H1 (cell line): ENCODE measurements around the gene DYNLT1. TPM values are rescaled to one million over a fixed set of nuclear protein-coding genes. Genes with fewer than 3 reads are reported as not detected.

Source experiments
- CTCF ChIA-PET: fragments of 300-600 bp; sonication (Branson Sonifier 250); formaldehyde crosslinking; loops from one replicate; lab custom pipeline; 2021; ENCODE audit not compliant: partially characterized antibody; lab: Charles Lee
- POLR2A ChIA-PET: fragments of 300-600 bp; sonication (Branson Sonifier 250); formaldehyde crosslinking; loops from one replicate; lab custom pipeline; 2021; ENCODE audit warnings: inconsistent platforms; ENCODE audit not compliant: partially characterized antibody; lab: Charles Lee
- DNase-seq, 2 experiments: peaks; one replicate each; pipeline versions ENCODE4 v3.0.0 to v3.0.0-alpha.2; 2010 to 2022; ENCODE audit warnings: low spot score in 2 of 2, low read depth in 1 of 2, mixed read lengths in 1 of 2
- FAIRE-seq: peaks from 2 replicates; lab custom pipeline; 2011; peaks lifted over from hg19 to GRCh38; lab: Jason Lieb, UNC
- H2AFZ ChIP-seq: 2 replicates; pipeline ENCODE4 v1.8.1; 2012; ENCODE audit warnings: low read length, inconsistent platforms
- H2AK5ac ChIP-seq: 2 replicates; pipeline ENCODE4 v1.6.1; 2013; ENCODE audit warnings: low read depth, low read length
- H2BK120ac ChIP-seq: replicated peaks from 2 replicates; pipeline ENCODE3; 2013; ENCODE audit warnings: low read depth, low read length, inconsistent platforms
- H2BK12ac ChIP-seq: 2 replicates; pipeline ENCODE4 v1.6.1; 2013; ENCODE audit warnings: low read depth, low read length
- H2BK15ac ChIP-seq: 2 replicates; pipeline ENCODE4 v1.6.1; 2013; ENCODE audit warnings: low read length
- H2BK20ac ChIP-seq: 2 replicates; pipeline ENCODE4 v1.6.1; 2013; ENCODE audit warnings: low read length
- H2BK5ac ChIP-seq: 2 replicates; pipeline ENCODE4 v1.6.1; 2013; ENCODE audit warnings: low read depth, low read length
- H3K14ac ChIP-seq: 2 replicates; pipeline ENCODE4 v1.6.1; 2013; ENCODE audit warnings: inconsistent platforms; ENCODE audit not compliant: insufficient read length
- H3K18ac ChIP-seq: 2 replicates; pipeline ENCODE4 v1.6.1; 2013; ENCODE audit warnings: low read length; ENCODE audit errors: extremely low read depth
- H3K23ac ChIP-seq: 2 replicates; pipeline ENCODE4 v1.6.1; 2013; ENCODE audit warnings: inconsistent platforms; ENCODE audit not compliant: insufficient read length
- H3K23me2 ChIP-seq: 2 replicates; pipeline ENCODE4 v1.6.1; 2013; ENCODE audit warnings: low read depth, low read length
- H3K27ac ChIP-seq: 2 replicates; pipeline ENCODE4 v1.6.1; 2011; ENCODE audit warnings: low read depth, low read length, inconsistent platforms
- H3K27me3 ChIP-seq, 4 experiments: replicated peaks in 1 of 4; 1 replicate in 1 of 4; 2 replicates in 3 of 4; pipeline versions ENCODE4 v1.6.1 to v1.8.1; 2011 to 2013; ENCODE audit warnings: low read length in 3 of 4, mild to moderate bottlenecking in 3 of 4, inconsistent platforms in 2 of 4, mixed read lengths in 2 of 4, moderate library complexity in 1 of 4; ENCODE audit not compliant: control insufficient read depth in 3 of 4, insufficient read depth in 3 of 4; ENCODE audit errors: extremely low read depth in 1 of 4
- H3K36me3 ChIP-seq, 4 experiments: 2 replicates each; pipeline versions ENCODE4 v1.6.1 to v1.8.1; 2011 to 2013; ENCODE audit warnings: mild to moderate bottlenecking in 4 of 4, low read length in 3 of 4, moderate library complexity in 2 of 4, control low read depth in 1 of 4, inconsistent platforms in 1 of 4; ENCODE audit not compliant: insufficient read depth in 4 of 4, control insufficient read depth in 2 of 4
- H3K4ac ChIP-seq: replicated peaks from 2 replicates; pipeline ENCODE3; 2013; ENCODE audit warnings: low read length, low read depth, mixed read lengths, inconsistent platforms; ENCODE audit not compliant: insufficient read length
- H3K4me1 ChIP-seq, 4 experiments: replicated peaks in 1 of 4; 1 replicate in 1 of 4; 2 replicates in 3 of 4; pipeline versions ENCODE4 v1.6.1 to v1.8.1; 2011 to 2013; ENCODE audit warnings: low read length in 3 of 4, inconsistent platforms in 2 of 4, mixed read lengths in 1 of 4; ENCODE audit not compliant: insufficient read depth in 4 of 4, control insufficient read depth in 3 of 4
- H3K4me2 ChIP-seq, 2 experiments: 2 replicates each; pipeline versions ENCODE4 v1.6.1 to v1.8.1; 2011 to 2013; ENCODE audit warnings: low read depth in 2 of 2, low read length in 2 of 2, control low read depth in 1 of 2, inconsistent platforms in 1 of 2, mild to moderate bottlenecking in 1 of 2; ENCODE audit not compliant: insufficient read depth in 1 of 2
- H3K4me3 ChIP-seq, 4 experiments: fragments of 200-600, 300-600 bp in 1 of 4; sonication (generic), shearing (Covaris generic), sonication (Bioruptor Twin) in 1 of 4; 2 replicates each; pipeline versions ENCODE4 v1.5.1 to v1.8.1; 2011 to 2016; ENCODE audit warnings: low read length in 4 of 4, low read depth in 3 of 4, control low read depth in 2 of 4, inconsistent platforms in 2 of 4, mild to moderate bottlenecking in 2 of 4, mixed read lengths in 1 of 4, moderate library complexity in 1 of 4; ENCODE audit not compliant: insufficient read depth in 2 of 4; ENCODE audit errors: extremely low read depth in 1 of 4
- H3K56ac ChIP-seq: replicated peaks from 2 replicates; pipeline ENCODE3; 2013; ENCODE audit warnings: low read depth, mild to moderate bottlenecking, mixed read lengths, low read length, inconsistent platforms; ENCODE audit not compliant: insufficient read length
- H3K79me1 ChIP-seq: 2 replicates; pipeline ENCODE4 v1.6.1; 2013; ENCODE audit warnings: low read depth, low read length, control low read depth
- H3K79me2 ChIP-seq, 2 experiments: 2 replicates each; pipeline versions ENCODE4 v1.6.1 to v1.8.1; 2012 to 2013; ENCODE audit warnings: low read length in 2 of 2, mild to moderate bottlenecking in 2 of 2, inconsistent platforms in 1 of 2; ENCODE audit not compliant: insufficient read depth in 2 of 2, control insufficient read depth in 1 of 2
- H3K9ac ChIP-seq, 4 experiments: replicated peaks in 1 of 4; 1 replicate in 1 of 4; 2 replicates in 3 of 4; pipeline versions ENCODE4 v1.6.1 to v1.8.1; 2011 to 2013; ENCODE audit warnings: low read depth in 3 of 4, low read length in 3 of 4, control low read depth in 2 of 4, mild to moderate bottlenecking in 2 of 4, moderate library complexity in 2 of 4, inconsistent platforms in 1 of 4; ENCODE audit errors: extremely low read depth in 1 of 4
- H3K9me3 ChIP-seq, 2 experiments: 2 replicates each; pipeline versions ENCODE4 v1.6.1 to v1.8.1; 2012 to 2013; ENCODE audit warnings: mild to moderate bottlenecking in 2 of 2, moderate library complexity in 2 of 2, control low read depth in 1 of 2, inconsistent platforms in 1 of 2, low read depth in 1 of 2, low read length in 1 of 2, mixed read lengths in 1 of 2; ENCODE audit not compliant: insufficient read depth in 2 of 2
- H4K20me1 ChIP-seq, 2 experiments: replicated peaks in 1 of 2; 2 replicates each; pipeline versions ENCODE3 to v1.8.1; 2011 to 2013; ENCODE audit warnings: inconsistent platforms in 2 of 2, low read length in 2 of 2, mild to moderate bottlenecking in 1 of 2; ENCODE audit not compliant: insufficient read depth in 2 of 2, control insufficient read depth in 1 of 2
- H4K5ac ChIP-seq: 2 replicates; pipeline ENCODE4 v1.6.1; 2013; ENCODE audit warnings: low read length, low read depth, mixed read lengths, inconsistent platforms; ENCODE audit not compliant: insufficient read length
- H4K8ac ChIP-seq: 2 replicates; pipeline ENCODE4 v1.8.0; 2013; ENCODE audit warnings: mild to moderate bottlenecking, moderate library complexity, low read length, inconsistent platforms; ENCODE audit not compliant: insufficient read depth; ENCODE audit errors: extremely low read depth
- H4K91ac ChIP-seq: replicated peaks from 2 replicates; pipeline ENCODE3; 2013; ENCODE audit warnings: low read length, mixed read lengths, inconsistent platforms; ENCODE audit not compliant: insufficient read length
- BCL11A ChIP-seq, 2 experiments: IDR thresholded peaks; one replicate each; pipeline ENCODE4 v1.6.1; 2011; ENCODE audit warnings: low read depth in 2 of 2, low read length in 2 of 2, mild to moderate bottlenecking in 2 of 2
- EGR1 ChIP-seq: IDR thresholded peaks from 2 replicates; pipeline ENCODE4 v1.6.1; 2011; ENCODE audit warnings: low read depth, low read length, borderline replicate concordance
- JUN ChIP-seq: IDR thresholded peaks from 2 replicates; pipeline ENCODE4 v1.6.1; 2011; ENCODE audit warnings: low read depth, mild to moderate bottlenecking, improper control_type of control experiment, low read length
- NRF1 ChIP-seq: IDR thresholded peaks from 2 replicates; pipeline ENCODE4 v1.6.1; 2011; ENCODE audit warnings: mild to moderate bottlenecking, low read depth, low read length, improper control_type of control experiment
- RFX5 ChIP-seq: IDR thresholded peaks from 2 replicates; pipeline ENCODE4 v1.6.1; 2011; ENCODE audit warnings: low read depth, low read length, improper control_type of control experiment, borderline replicate concordance
- RNF2 ChIP-seq: fragments of 200-900, 300-1000 bp; sonication (generic); IDR thresholded peaks from 2 replicates; pipeline ENCODE4 v1.7.1; 2016; ENCODE audit warnings: borderline replicate concordance, low read depth, mild to moderate bottlenecking, antibody characterized with exemption, low read length; ENCODE audit not compliant: poor library complexity, severe bottlenecking; ENCODE audit errors: missing control alignments
- RXRA ChIP-seq: IDR thresholded peaks from 2 replicates; pipeline ENCODE4 v1.6.1; 2011; ENCODE audit warnings: low read depth, mild to moderate bottlenecking, low read length, moderate library complexity; ENCODE audit not compliant: insufficient read depth
- WGBS, 2 experiments: shearing (Covaris generic) in 1 of 2; methylation state at CpG; one replicate each; pipeline versions ENCODE4 v1.1.6 to v1.1.7; 2013 to 2015; ENCODE audit warnings: low lambda C conversion rate in 2 of 2, mixed read lengths in 2 of 2, inconsistent platforms in 1 of 2, low coverage in 1 of 2, missing lambda C conversion rate in 1 of 2; ENCODE audit not compliant: insufficient replicate concordance in 2 of 2, insufficient coverage in 1 of 2, insufficient read length in 1 of 2; ENCODE audit errors: extremely low coverage in 1 of 2, missing lambda C conversion rate in 1 of 2; 5-methylcytosine and 5-hydroxymethylcytosine counted together
- polyA plus RNA-seq, 7 experiments: library from polyadenylated mRNA; depleted of rRNA in 3 of 7; stranded (reverse) in 5 of 7; unstranded in 2 of 7; fragments of >200 nt in 5 of 7; fragments of 200-250 nt in 2 of 7; gene quantifications; 1 replicate in 5 of 7; 2 replicates in 1 of 7; 4 replicates in 1 of 7; pipeline versions ENCODE4 v1.2.1 to v1.2.3, GENCODE V29; 2011 to 2013; ENCODE audit warnings: missing spikeins in 2 of 7, mixed read lengths in 2 of 7
- total RNA-seq: library from RNA; stranded (reverse); fragmentation: NEBNext Ultra II Directional; extraction: Animal tissue kit (Norgen Biotek cat#: 25700); gene quantifications from 2 replicates; pipeline ENCODE4 v1.2.1, GENCODE V29; 2021
- TF ChIP-seq, protein P1 (sequence below): IDR thresholded peaks from 2 replicates; pipeline ENCODE4 v1.6.1; 2012; ENCODE audit warnings: low read length, inconsistent platforms
- TF ChIP-seq, protein P2 (sequence below): IDR thresholded peaks from 2 replicates; pipeline ENCODE4 v1.6.1; 2011; ENCODE audit warnings: low read length, improper control_type of control experiment

Gene DYNLT1
- total and polyA plus RNA-seq, 2 of the 8 experiments (the other 6 are each of a cell fraction or from before 2014, with no cell fraction given) = 119 to 245 TPM

DNA sequence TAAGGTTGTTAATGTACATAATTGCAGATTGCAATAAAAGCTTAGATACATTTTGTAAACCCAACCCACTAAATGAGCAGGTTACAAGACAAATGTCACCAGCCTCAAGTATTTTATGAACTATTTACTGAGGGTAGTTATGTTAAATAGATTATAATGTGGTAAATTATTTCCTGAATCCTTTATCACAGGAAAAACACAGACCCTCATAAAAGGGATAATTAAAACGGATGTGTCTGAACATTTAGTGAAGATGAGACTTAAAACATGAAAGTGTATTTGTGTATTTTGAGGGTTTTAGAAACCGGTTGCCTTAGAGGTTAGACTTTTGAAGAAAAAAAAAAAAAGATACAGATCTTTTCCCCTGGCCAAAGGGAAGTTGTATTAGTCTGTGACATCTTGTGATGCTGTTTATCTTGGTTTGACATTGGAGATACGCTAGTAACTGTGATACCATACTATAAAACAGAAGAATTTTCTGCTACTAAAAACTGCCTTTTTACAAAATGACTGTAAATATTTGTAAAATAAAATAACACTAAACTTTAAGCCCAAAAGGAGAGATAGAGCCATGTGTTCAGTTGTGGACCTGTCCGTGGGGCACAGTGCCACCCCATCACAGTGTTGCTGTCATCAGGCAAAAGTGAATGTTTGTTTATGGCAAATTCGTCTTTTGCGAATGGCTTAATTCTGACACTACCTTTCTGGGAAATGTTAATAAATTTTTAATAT is 9.7 kb downstream of the DYNLT1 start:
- Histone ChIP-seq H3K36me3 (peaks cover 1 to 47% (median 20%) of the 10 kb centered on the region in 4 experiments; a peak in 7 of 8 replicates), H3K79me1 (no peaks in the 10 kb centered on the region; the same call in none of the 2 replicates), H2BK20ac (no peak overlapping the region), H3K23ac (no peak overlapping the region), H3K4me2 (no peak overlapping the region), H3K9ac (no peak overlapping the region), H4K91ac (no peak overlapping the region), H3K27ac (no peak overlapping the region), H3K79me2 (no peaks in the 10 kb centered on the region), H3K18ac (no peak overlapping the region), H2AK5ac (no peak overlapping the region), H3K4ac (no peak overlapping the region), H2BK12ac (no peak overlapping the region), H3K4me3 (no peak overlapping the region), H2AFZ (no peak overlapping the region), H3K4me1 (no peaks in the 10 kb centered on the region), H4K5ac (no peak overlapping the region), H3K27me3 (no peaks in the 10 kb centered on the region), H3K9me3 (no peaks in the 10 kb centered on the region), H2BK15ac (no peak overlapping the region), H3K56ac (no peak overlapping the region), H4K20me1 (peaks cover 2 to 4% of the 10 kb centered on the region in 2 experiments), H2BK5ac (no peak overlapping the region), H2BK120ac (no peak overlapping the region), H4K8ac (no peak overlapping the region), H3K23me2 (no peaks in the 10 kb centered on the region), H3K14ac (no peak overlapping the region)
- FAIRE-seq = no peak
- no peak for DNase-seq
- ChIA-PET POLR2A (no interaction called here), CTCF (interaction anchor here (0.9 kb wide), 1 partner anchor 25 kb away, joined by 4 read pairs; no protein-coding TSS in a partner anchor)
- 87% methylated on average over 6 of the region's 6 CpGs; no CpG with 5 or more reads in 1 of the 2 experiments for WGBS, 2 experiments
- TF ChIP-seq, protein P1, sequence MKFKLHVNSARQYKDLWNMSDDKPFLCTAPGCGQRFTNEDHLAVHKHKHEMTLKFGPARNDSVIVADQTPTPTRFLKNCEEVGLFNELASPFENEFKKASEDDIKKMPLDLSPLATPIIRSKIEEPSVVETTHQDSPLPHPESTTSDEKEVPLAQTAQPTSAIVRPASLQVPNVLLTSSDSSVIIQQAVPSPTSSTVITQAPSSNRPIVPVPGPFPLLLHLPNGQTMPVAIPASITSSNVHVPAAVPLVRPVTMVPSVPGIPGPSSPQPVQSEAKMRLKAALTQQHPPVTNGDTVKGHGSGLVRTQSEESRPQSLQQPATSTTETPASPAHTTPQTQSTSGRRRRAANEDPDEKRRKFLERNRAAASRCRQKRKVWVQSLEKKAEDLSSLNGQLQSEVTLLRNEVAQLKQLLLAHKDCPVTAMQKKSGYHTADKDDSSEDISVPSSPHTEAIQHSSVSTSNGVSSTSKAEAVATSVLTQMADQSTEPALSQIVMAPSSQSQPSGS = no peak
- TF ChIP-seq RXRA (no peak), JUN (no peak), RFX5 (no peak), NRF1 (no peak), BCL11A (IDR thresholded peaks at IDR 0.05; ENCODE audit: low read depth in 2 of 2, low read length in 2 of 2) (no peak), EGR1 (no peak), RNF2 (no peak)
- TF ChIP-seq, protein P2, sequence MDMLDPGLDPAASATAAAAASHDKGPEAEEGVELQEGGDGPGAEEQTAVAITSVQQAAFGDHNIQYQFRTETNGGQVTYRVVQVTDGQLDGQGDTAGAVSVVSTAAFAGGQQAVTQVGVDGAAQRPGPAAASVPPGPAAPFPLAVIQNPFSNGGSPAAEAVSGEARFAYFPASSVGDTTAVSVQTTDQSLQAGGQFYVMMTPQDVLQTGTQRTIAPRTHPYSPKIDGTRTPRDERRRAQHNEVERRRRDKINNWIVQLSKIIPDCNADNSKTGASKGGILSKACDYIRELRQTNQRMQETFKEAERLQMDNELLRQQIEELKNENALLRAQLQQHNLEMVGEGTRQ = no peak
